Tibial nerve (tissue), 4 donors: ENCODE measurements around the gene CPT1B. TPM values are rescaled to one million over a fixed set of nuclear protein-coding genes. Genes with fewer than 3 reads are reported as not detected.

Source experiments
- DNase-seq, 2 donors: peaks; one replicate each; pipeline ENCODE4 v3.0.0-alpha.2; 2019; ENCODE audit warnings: low spot score in 2 of 2
- H3K27ac ChIP-seq, 4 donors: fragments of 200-600 bp; sonication (generic) in 3 of 4; one replicate each; pipeline ENCODE4 v1.5.1; 2017 to 2019; ENCODE audit warnings: mild to moderate bottlenecking in 1 of 4
- H3K27me3 ChIP-seq, 2 donors: fragments of 200-600 bp; sonication (generic) in 1 of 2; one replicate each; pipeline versions ENCODE4 v1.5.1 to v1.6.0; 2017 to 2019
- H3K36me3 ChIP-seq, 3 donors: fragments of 200-600 bp; sonication (generic); one replicate each; pipeline ENCODE4 v1.5.1; 2018 to 2019
- H3K4me1 ChIP-seq, 4 donors: fragments of 200-600 bp; sonication (generic) in 3 of 4; one replicate each; pipeline ENCODE4 v1.5.1; 2017 to 2019
- H3K4me3 ChIP-seq, 4 donors: fragments of 200-600 bp; sonication (generic) in 3 of 4; one replicate each; pipeline ENCODE4 v1.5.1; 2017 to 2019; ENCODE audit warnings: mild to moderate bottlenecking in 1 of 4, moderate library complexity in 1 of 4
- H3K9me3 ChIP-seq, 4 donors: fragments of 200-600 bp; sonication (generic) in 3 of 4; one replicate each; pipeline ENCODE4 v1.5.1; 2017 to 2019
- CTCF ChIP-seq, 5 experiments: fragments of 200-600 bp in 3 of 5; fragments of 450-650 bp in 2 of 5; sonication (generic) in 3 of 5; IDR thresholded peaks; one replicate each; pipeline ENCODE4 v1.5.1; 2016 to 2019; ENCODE audit warnings: antibody characterized with exemption in 5 of 5, mild to moderate bottlenecking in 3 of 5, moderate library complexity in 2 of 5
- EP300 ChIP-seq, 2 donors: sonication (generic); formaldehyde crosslinking; IDR thresholded peaks; one replicate each; pipeline ENCODE4 v1.6.1; 2017; ENCODE audit warnings: antibody characterized with exemption in 2 of 2, mild to moderate bottlenecking in 1 of 2
- POLR2A ChIP-seq, 2 donors: fragments of 450-650 bp; IDR thresholded peaks; one replicate each; pipeline ENCODE4 v1.6.1; 2017; ENCODE audit warnings: antibody characterized with exemption in 2 of 2, mild to moderate bottlenecking in 2 of 2, moderate library complexity in 2 of 2
- WGBS, 2 donors: methylation state at CpG; one replicate each; pipeline ENCODE4 v1.1.5; 2018; 5-methylcytosine and 5-hydroxymethylcytosine counted together
- total RNA-seq, 4 donors: library from RNA; depleted of rRNA; stranded (reverse); fragments of >200 nt; gene quantifications; one replicate each; pipeline ENCODE4 v1.1.0, GENCODE V29; 2016

CPT1B gene
- total RNA-seq, 4 donors from 2014 or later = 7.2 to 22.6 (median 15.1) TPM

GRCh38 chr22:50531962-50532674 lies 46.1 kb downstream of the CPT1B start:
- H3K27ac ChIP-seq = peak overlapping the region; percentile 56 to 96 (median 90)

GRCh38 chr22:50531546-50531961 lies 46.7 kb downstream of the CPT1B start:
- H3K36me3 ChIP-seq = no peaks in the 10 kb centered on the region
- peak overlapping the region; percentile 56 to 96 (median 90) for H3K27ac ChIP-seq
- H3K27me3 ChIP-seq = peaks cover 3 to 59% of the 10 kb centered on the region in 2 donors
- DNase-seq = peak in 1 of 2 donors; percentile 19
- TF ChIP-seq POLR2A (IDR thresholded peaks at IDR 0.05) = no peak
- TF ChIP-seq EP300 (IDR thresholded peaks at IDR 0.05) = no peak
- no peak for TF ChIP-seq CTCF (IDR thresholded peaks at IDR 0.05)
- no peaks in the 10 kb centered on the region for H3K9me3 ChIP-seq
- peaks cover 0 to 63% (median 30%) of the 10 kb centered on the region in 4 donors for H3K4me1 ChIP-seq
- whole genome bisulfite sequencing, 2 donors = 0 to 3% methylated on average over 26 to 34 of the region's 44 CpGs
- peak overlapping the region; percentile 31 to 60 (median 52) for H3K4me3 ChIP-seq

More at GRCh38 chr22:50531962-50532674, 46.1 kb downstream of the CPT1B start:
- peak; percentile 63 to 70 for DNase-seq
- Histone ChIP-seq H3K36me3 (no peaks in the 10 kb centered on the region), H3K4me1 (peaks cover 0 to 57% (median 26%) of the 10 kb centered on the region in 4 donors), H3K27me3 (peaks cover 3 to 59% of the 10 kb centered on the region in 2 donors), H3K9me3 (no peaks in the 10 kb centered on the region), H3K4me3 (peak overlapping the region; percentile 31 to 60 (median 52))
- peak in 1 of 2 donors; percentile 18 for TF ChIP-seq POLR2A (IDR thresholded peaks at IDR 0.05)
- TF ChIP-seq EP300 (IDR thresholded peaks at IDR 0.05) = peak in 1 of 2 donors; percentile 20
- TF ChIP-seq CTCF (IDR thresholded peaks at IDR 0.05) = no peak
- WGBS, 2 donors = 4 to 9% methylated on average over 4 to 54 of the region's 56 CpGs

- Histone ChIP-seq H3K4me1 (peaks cover 0 to 68% (median 33%) of the 10 kb centered on the region in 4 donors), H3K27me3 (peaks cover 3 to 59% of the 10 kb centered on the region in 2 donors), H3K9me3 (no peaks in the 10 kb centered on the region), H3K27ac (peak overlapping the region; percentile 56 to 96 (median 90)), H3K36me3 (no peaks in the 10 kb centered on the region), H3K4me3 (peak overlapping the region; percentile 31 to 60 (median 52))
- 6 to 8% methylated on average over 33 to 50 of the region's 53 CpGs for WGBS, 2 donors
- peak; percentile 65 to 75 for DNase-seq
- TF ChIP-seq EP300 (IDR thresholded peaks at IDR 0.05) (peak in 1 of 2 donors; percentile 40), CTCF (IDR thresholded peaks at IDR 0.05) (no peak), POLR2A (IDR thresholded peaks at IDR 0.05) (peak; percentile 27 to 54)
These were observed 47.2 kb downstream of the CPT1B start for GRCh38 chr22:50530877-50531545.

GRCh38 chr22:50530580-50530876 lies 47.7 kb downstream of the CPT1B start:
- Histone ChIP-seq H3K4me3 (peak overlapping the region; percentile 31 to 60 (median 52)), H3K27me3 (peaks cover 3 to 59% of the 10 kb centered on the region in 2 donors), H3K27ac (peak overlapping the region; percentile 56 to 96 (median 90)), H3K36me3 (no peaks in the 10 kb centered on the region), H3K9me3 (no peaks in the 10 kb centered on the region), H3K4me1 (peaks cover 0 to 69% (median 33%) of the 10 kb centered on the region in 4 donors)
- 0 to 4% methylated on average over 3 to 13 of the region's 21 CpGs for WGBS, 2 donors
- peak in 1 of 2 donors; percentile 47 for DNase-seq
- TF ChIP-seq CTCF (IDR thresholded peaks at IDR 0.05) = no peak
- TF ChIP-seq EP300 (IDR thresholded peaks at IDR 0.05) = no peak
- TF ChIP-seq POLR2A (IDR thresholded peaks at IDR 0.05) = no peak
